ENCODE results near the gene CNGB1.

DNA sequence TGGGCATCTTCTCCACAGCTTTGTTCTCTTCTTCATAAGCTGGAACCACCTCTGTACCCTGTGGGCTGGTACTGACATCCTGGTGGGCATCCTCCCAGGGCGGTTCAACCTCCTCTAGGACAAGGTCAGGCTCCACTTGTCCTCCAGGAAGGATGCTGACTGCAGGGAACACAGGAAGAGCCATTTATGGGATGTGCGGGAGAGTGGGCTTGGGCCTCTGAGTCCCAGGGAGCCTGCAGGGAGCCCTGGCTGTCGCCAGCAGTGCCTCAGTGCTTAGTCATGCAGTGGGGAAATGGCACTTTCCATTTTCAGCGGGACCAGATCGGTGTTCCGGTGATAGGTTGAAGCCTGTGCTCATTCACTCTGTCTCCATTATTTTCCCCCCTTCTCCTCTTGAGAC lies 20.5 kb downstream of the CNGB1 start:
- TF ChIP-seq EZH2 (IDR thresholded peaks at IDR 0.05; ENCODE audit: borderline replicate concordance, insufficient read depth, low read length, poor library complexity, severe bottlenecking) (no peak), POLR2AphosphoS5 (IDR thresholded peaks at IDR 0.05) (no peak), EP300 (conservative IDR thresholded peaks at IDR 0.05; ENCODE audit: poor library complexity, severe bottlenecking) (no peak), MXI1 (conservative IDR thresholded peaks at IDR 0.05; ENCODE audit: poor library complexity, severe bottlenecking) (no peak)
- TF ChIP-seq, protein P1, sequence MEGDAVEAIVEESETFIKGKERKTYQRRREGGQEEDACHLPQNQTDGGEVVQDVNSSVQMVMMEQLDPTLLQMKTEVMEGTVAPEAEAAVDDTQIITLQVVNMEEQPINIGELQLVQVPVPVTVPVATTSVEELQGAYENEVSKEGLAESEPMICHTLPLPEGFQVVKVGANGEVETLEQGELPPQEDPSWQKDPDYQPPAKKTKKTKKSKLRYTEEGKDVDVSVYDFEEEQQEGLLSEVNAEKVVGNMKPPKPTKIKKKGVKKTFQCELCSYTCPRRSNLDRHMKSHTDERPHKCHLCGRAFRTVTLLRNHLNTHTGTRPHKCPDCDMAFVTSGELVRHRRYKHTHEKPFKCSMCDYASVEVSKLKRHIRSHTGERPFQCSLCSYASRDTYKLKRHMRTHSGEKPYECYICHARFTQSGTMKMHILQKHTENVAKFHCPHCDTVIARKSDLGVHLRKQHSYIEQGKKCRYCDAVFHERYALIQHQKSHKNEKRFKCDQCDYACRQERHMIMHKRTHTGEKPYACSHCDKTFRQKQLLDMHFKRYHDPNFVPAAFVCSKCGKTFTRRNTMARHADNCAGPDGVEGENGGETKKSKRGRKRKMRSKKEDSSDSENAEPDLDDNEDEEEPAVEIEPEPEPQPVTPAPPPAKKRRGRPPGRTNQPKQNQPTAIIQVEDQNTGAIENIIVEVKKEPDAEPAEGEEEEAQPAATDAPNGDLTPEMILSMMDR (IDR thresholded peaks at IDR 0.05; ENCODE audit: poor library complexity, severe bottlenecking): no peak
- TF ChIP-seq, protein P2, sequence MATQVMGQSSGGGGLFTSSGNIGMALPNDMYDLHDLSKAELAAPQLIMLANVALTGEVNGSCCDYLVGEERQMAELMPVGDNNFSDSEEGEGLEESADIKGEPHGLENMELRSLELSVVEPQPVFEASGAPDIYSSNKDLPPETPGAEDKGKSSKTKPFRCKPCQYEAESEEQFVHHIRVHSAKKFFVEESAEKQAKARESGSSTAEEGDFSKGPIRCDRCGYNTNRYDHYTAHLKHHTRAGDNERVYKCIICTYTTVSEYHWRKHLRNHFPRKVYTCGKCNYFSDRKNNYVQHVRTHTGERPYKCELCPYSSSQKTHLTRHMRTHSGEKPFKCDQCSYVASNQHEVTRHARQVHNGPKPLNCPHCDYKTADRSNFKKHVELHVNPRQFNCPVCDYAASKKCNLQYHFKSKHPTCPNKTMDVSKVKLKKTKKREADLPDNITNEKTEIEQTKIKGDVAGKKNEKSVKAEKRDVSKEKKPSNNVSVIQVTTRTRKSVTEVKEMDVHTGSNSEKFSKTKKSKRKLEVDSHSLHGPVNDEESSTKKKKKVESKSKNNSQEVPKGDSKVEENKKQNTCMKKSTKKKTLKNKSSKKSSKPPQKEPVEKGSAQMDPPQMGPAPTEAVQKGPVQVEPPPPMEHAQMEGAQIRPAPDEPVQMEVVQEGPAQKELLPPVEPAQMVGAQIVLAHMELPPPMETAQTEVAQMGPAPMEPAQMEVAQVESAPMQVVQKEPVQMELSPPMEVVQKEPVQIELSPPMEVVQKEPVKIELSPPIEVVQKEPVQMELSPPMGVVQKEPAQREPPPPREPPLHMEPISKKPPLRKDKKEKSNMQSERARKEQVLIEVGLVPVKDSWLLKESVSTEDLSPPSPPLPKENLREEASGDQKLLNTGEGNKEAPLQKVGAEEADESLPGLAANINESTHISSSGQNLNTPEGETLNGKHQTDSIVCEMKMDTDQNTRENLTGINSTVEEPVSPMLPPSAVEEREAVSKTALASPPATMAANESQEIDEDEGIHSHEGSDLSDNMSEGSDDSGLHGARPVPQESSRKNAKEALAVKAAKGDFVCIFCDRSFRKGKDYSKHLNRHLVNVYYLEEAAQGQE (IDR thresholded peaks at IDR 0.05; ENCODE audit: borderline replicate concordance): no peak

Measured in neural cell (in vitro differentiated cells).